Measurements from ENCODE around the gene ARID3B. TPM values are rescaled to one million over a fixed set of nuclear protein-coding genes. Genes with fewer than 3 reads are reported as not detected.

Gene ARID3B
- total RNA-seq, 1 experiment from 2014 or later, result 8.1 TPM

- Histone ChIP-seq H3K79me2 (ENCODE audit: insufficient read depth, low read length) (peaks cover 47% of the 10 kb centered on the region), H3K9ac (ENCODE audit: low read length) (no peak overlapping the region), H3K27me3 (ENCODE audit: insufficient read depth, low read length) (no peaks in the 10 kb centered on the region), H2AFZ (ENCODE audit: low read depth, low read length, poor library complexity, severe bottlenecking) (no peak overlapping the region), H3K36me3 (ENCODE audit: control insufficient read depth in 1 of 2, insufficient read depth in 2 of 2, low read length in 2 of 2) (peaks cover 57 to 96% of the 10 kb centered on the region in 2 experiments), H3K4me3 (replicated peaks in 1 of 2; ENCODE audit: low read depth in 1 of 2, low read length in 2 of 2) (no peak overlapping the region), H3K9me3 (ENCODE audit: control insufficient read depth in 1 of 2, insufficient read depth in 1 of 2, low read depth in 1 of 2, low read length in 2 of 2) (no peaks in the 10 kb centered on the region), H3K4me1 (ENCODE audit: control insufficient read depth in 1 of 2, insufficient read depth in 2 of 2, low read length in 2 of 2) (peaks cover 0 to 10% of the 10 kb centered on the region in 2 experiments; a peak in 1 of 4 replicates), H3K27ac (ENCODE audit: low read depth, low read length) (no peak overlapping the region), H3K9me2 (ENCODE audit: insufficient read depth) (no peaks in the 10 kb centered on the region), H3K4me2 (ENCODE audit: low read length) (no peak overlapping the region), H4K20me1 (ENCODE audit: insufficient read depth) (peaks cover 6% of the 10 kb centered on the region; the same call in 1 of the 2 replicates)
- CTCF ChIA-PET, result no interaction called here
- TF ChIP-seq YY1 (IDR thresholded peaks at IDR 0.05; ENCODE audit: extremely low read depth, insufficient replicate concordance, low read depth, low read length) (no peak), REST (IDR thresholded peaks at IDR 0.05; ENCODE audit: low read depth) (no peak), JUND (IDR thresholded peaks at IDR 0.05) (no peak), ZNF274 (IDR thresholded peaks at IDR 0.05; ENCODE audit: low read depth, low read length) (no peak), SP1 (IDR thresholded peaks at IDR 0.05; ENCODE audit: low read depth) (no peak), ZBTB33 (IDR thresholded peaks at IDR 0.05; ENCODE audit: extremely low read depth, insufficient replicate concordance, low read length) (no peak)
- BruUV-seq (replicated peaks), result no TSS peak
- ATAC-seq (no peak), DNase-seq (ENCODE audit: low read depth, low spot score) (no peak)
- RAD21 ChIA-PET (ENCODE audit: low non-redundant PET in 1 of 2, low total read pairs in 2 of 2, uncharacterized antibody in 2 of 2, unreplicated experiment in 2 of 2), result no interaction called here
- POLR2A ChIA-PET, result no interaction called here
- intact Hi-C loops (cut with micrococcal nuclease), result no loop called here
Observed at GRCh38 chr15:74624020-74624602, 83.1 kb downstream of the ARID3B start.
